Natural killer cell (primary cell): ENCODE results near the gene MRFAP1. TPM values are rescaled to one million over a fixed set of nuclear protein-coding genes. Genes with fewer than 3 reads are reported as not detected.
A peak's percentile ranks its signal among the peaks of the same experiment; 100 is the strongest.

Source experiments
- ATAC-seq, 3 donors: fragments of 150-1000 bp in 2 of 3; fragments of 200-7000 bp in 1 of 3; cut with Tn5 transposase; 1 replicate in 1 of 3; 2 replicates in 2 of 3; pipeline ENCODE4 v1.10.0; 2021; ENCODE audit warnings: mild to moderate bottlenecking in 2 of 3, moderate library complexity in 2 of 3
- DNase-seq, 2 donors: peaks; one replicate each; pipeline versions ENCODE4 v3.0.0 to v3.0.0-alpha.2; 2013 to 2021; ENCODE audit warnings: mixed read lengths in 1 of 2
- H3K27ac ChIP-seq: one replicate; pipeline ENCODE4 v1.5.1; 2013; ENCODE audit warnings: mild to moderate bottlenecking, low read length
- H3K27me3 ChIP-seq: one replicate; pipeline ENCODE4 v1.6.1; 2013; ENCODE audit warnings: low read length; ENCODE audit not compliant: control insufficient read depth, insufficient read depth
- H3K36me3 ChIP-seq: one replicate; pipeline ENCODE4 v1.6.1; 2013; ENCODE audit warnings: low read length; ENCODE audit not compliant: control insufficient read depth, insufficient read depth
- H3K4me1 ChIP-seq: one replicate; pipeline ENCODE4 v1.6.1; 2013; ENCODE audit warnings: low read length; ENCODE audit not compliant: control insufficient read depth, insufficient read depth
- H3K4me3 ChIP-seq: one replicate; pipeline ENCODE4 v1.5.1; 2013; ENCODE audit warnings: low read length
- H3K9me3 ChIP-seq: one replicate; pipeline ENCODE4 v1.6.1; 2013; ENCODE audit warnings: low read length; ENCODE audit not compliant: control insufficient read depth, insufficient read depth
- H3K27ac Mint-ChIP-seq, 2 donors: one replicate each; pipeline ENCODE4 v1.8.0; 2022; ENCODE audit warnings: mild to moderate bottlenecking in 2 of 2, mixed read lengths in 2 of 2, moderate library complexity in 1 of 2
- H3K27me3 Mint-ChIP-seq, 2 donors: one replicate each; pipeline ENCODE4 v1.8.0; 2022; ENCODE audit warnings: low read depth in 2 of 2, mixed read lengths in 2 of 2
- H3K36me3 Mint-ChIP-seq: one replicate; pipeline ENCODE4 v1.8.0; 2022; ENCODE audit warnings: mixed read lengths
- H3K4me1 Mint-ChIP-seq, 2 donors: one replicate each; pipeline ENCODE4 v1.8.0; 2022; ENCODE audit warnings: mixed read lengths in 2 of 2
- H3K4me3 Mint-ChIP-seq: one replicate; pipeline ENCODE4 v1.8.0; 2022; ENCODE audit warnings: mild to moderate bottlenecking, moderate library complexity, mixed read lengths
- H3K9me3 Mint-ChIP-seq, 2 donors: one replicate each; pipeline ENCODE4 v1.8.0; 2022; ENCODE audit warnings: mixed read lengths in 2 of 2
- WGBS: methylation state at CpG from one replicate; pipeline ENCODE4 v1.1.7; 2013; ENCODE audit warnings: missing lambda C conversion rate; ENCODE audit not compliant: insufficient coverage; 5-methylcytosine and 5-hydroxymethylcytosine counted together
- intact Hi-C: fragments of 100-400 bp; cut with micrococcal nuclease; formaldehyde crosslinking; loops from one replicate; pipeline ENCODE4 v1.14.2; 2022
- total RNA-seq, 4 donors: library from RNA; stranded (reverse); fragments of 120-200 nt in 1 of 4; gene quantifications; one replicate each; pipeline versions ENCODE4 v1.2.3 to v1.2.4, GENCODE V29; 2013 to 2022
- TF ChIP-seq, protein P1 (sequence below): fragments of 200-600 bp; IDR thresholded peaks from one replicate; pipeline ENCODE4 v1.8.0; 2022; ENCODE audit warnings: antibody characterized with exemption

Gene MRFAP1
- total RNA-seq, 3 donors from 2014 or later (not counting 1 experiment from before 2014, with no cell fraction given) = 105 to 146 (median 146) TPM

DNA sequence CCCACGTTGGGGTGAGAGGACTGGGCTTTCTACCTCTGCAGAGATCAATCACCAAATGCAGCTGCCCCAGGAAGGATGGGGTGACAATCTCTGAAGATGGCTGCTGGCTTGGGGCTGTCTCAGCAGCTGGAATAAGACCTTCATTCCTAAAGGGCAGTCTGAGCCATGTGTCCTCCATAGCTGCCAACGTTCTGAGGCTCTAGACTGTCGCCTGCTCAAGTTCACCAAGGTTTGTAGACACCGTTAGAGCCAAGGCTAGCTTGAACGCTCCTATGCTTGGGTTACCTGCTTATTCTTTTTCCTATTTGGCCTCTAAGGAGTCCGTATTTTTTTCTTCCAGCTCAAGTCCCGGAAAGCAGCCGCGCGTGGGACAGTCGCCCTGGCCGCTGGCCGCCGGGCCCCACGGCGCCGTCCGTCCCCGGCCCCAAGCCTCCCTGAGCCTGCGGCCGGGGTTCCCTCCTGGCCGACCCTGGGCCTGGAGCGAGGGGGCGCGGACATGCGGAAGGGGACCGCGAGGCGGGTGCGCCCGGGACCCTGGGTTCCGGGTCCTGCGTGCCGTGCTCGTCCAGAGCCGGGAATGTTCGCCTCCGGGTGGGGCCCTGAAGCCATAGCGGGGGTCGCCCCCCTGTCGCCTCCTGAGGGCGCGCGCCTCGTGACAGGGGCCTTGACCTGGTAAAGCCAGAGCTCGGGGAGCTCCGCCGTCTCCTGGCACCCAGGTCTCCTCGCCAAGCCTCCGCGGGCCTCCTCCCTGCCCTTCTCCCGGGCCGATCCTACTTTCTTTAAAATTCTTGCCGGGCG is 23.3 kb downstream of the MRFAP1 start:
- Histone ChIP-seq H3K27ac (no peak overlapping the region), H3K9me3 (no peaks in the 10 kb centered on the region), H3K4me3 (no peak overlapping the region), H3K36me3 (no peaks in the 10 kb centered on the region), H3K4me1 (peaks cover 18% of the 10 kb centered on the region), H3K27me3 (peaks cover 21% of the 10 kb centered on the region)
- Mint-ChIP-seq H3K9me3 (no peaks in the 10 kb centered on the region), H3K4me1 (peaks cover 0 to 1% of the 10 kb centered on the region in 2 donors), H3K36me3 (no peaks in the 10 kb centered on the region), H3K27ac (no peak overlapping the region), H3K27me3 (peaks cover 22 to 25% of the 10 kb centered on the region in 2 donors), H3K4me3 (no peak overlapping the region)
- WGBS = 25% methylated on average over 55 of the region's 55 CpGs
- DNase-seq = no peak
- intact Hi-C loops = no loop called here
- peak in 1 of 3 donors; percentile 17 for ATAC-seq
- TF ChIP-seq, protein P1, sequence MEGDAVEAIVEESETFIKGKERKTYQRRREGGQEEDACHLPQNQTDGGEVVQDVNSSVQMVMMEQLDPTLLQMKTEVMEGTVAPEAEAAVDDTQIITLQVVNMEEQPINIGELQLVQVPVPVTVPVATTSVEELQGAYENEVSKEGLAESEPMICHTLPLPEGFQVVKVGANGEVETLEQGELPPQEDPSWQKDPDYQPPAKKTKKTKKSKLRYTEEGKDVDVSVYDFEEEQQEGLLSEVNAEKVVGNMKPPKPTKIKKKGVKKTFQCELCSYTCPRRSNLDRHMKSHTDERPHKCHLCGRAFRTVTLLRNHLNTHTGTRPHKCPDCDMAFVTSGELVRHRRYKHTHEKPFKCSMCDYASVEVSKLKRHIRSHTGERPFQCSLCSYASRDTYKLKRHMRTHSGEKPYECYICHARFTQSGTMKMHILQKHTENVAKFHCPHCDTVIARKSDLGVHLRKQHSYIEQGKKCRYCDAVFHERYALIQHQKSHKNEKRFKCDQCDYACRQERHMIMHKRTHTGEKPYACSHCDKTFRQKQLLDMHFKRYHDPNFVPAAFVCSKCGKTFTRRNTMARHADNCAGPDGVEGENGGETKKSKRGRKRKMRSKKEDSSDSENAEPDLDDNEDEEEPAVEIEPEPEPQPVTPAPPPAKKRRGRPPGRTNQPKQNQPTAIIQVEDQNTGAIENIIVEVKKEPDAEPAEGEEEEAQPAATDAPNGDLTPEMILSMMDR = no peak

DNA sequence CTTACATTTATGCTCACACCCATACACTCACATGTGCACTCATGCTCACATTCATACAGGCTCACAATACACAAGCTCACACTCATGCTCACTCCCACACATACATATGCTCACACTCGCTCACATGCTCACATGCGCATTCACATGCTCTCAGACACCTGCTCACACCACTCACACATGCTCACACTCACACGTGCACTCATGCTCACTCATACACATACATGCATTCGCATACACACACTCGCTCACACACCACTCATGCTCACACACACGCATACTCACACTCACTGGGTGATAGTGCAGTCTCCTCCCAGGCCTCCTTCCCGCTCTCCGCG is 24.8 kb downstream of the MRFAP1 start:
- no peak overlapping the region for H3K4me3 ChIP-seq
- Mint-ChIP-seq H3K27ac (no peak overlapping the region), H3K9me3 (no peaks in the 10 kb centered on the region), H3K4me3 (no peak overlapping the region), H3K27me3 (peaks cover 16 to 22% of the 10 kb centered on the region in 2 donors), H3K4me1 (no peaks in the 10 kb centered on the region), H3K36me3 (no peaks in the 10 kb centered on the region)
- WGBS = 98% methylated on average over 9 of the region's 9 CpGs
- intact Hi-C loops = no loop called here
- no peaks in the 10 kb centered on the region for H3K9me3 ChIP-seq
- no peak overlapping the region for H3K27ac ChIP-seq
- H3K27me3 ChIP-seq = peaks cover 18% of the 10 kb centered on the region
- peak in 1 of 3 donors; percentile 39 for ATAC-seq
- peaks cover 11% of the 10 kb centered on the region for H3K4me1 ChIP-seq
- TF ChIP-seq, protein P1 = no peak
- no peaks in the 10 kb centered on the region for H3K36me3 ChIP-seq
- DNase-seq = no peak

DNA sequence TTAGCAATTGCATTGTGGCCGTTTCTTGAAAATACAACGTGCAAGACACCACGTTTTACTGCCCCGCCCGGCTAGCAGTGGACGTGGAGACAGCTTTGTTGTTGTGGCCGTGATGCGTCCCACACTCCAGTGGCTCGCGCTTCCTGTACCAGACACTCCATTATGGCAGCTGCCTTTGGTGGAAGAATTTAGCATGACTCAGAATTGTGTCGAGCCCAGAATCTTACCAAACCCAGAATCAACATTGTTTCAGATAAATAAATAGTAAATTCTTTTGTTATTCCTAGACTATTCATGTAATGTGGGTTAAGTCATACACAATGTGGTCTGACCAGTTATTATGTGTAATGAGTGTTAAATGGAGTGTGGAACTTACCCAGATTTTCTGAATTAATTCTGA is 27.9 kb downstream of the MRFAP1 start:
- ATAC-seq (no peak), DNase-seq (no peak)
- Histone ChIP-seq H3K4me1 (peaks cover 17% of the 10 kb centered on the region), H3K27me3 (peaks cover 13% of the 10 kb centered on the region), H3K27ac (no peak overlapping the region), H3K36me3 (no peaks in the 10 kb centered on the region), H3K4me3 (no peak overlapping the region), H3K9me3 (no peaks in the 10 kb centered on the region)
- TF ChIP-seq, protein P1 = no peak
- Mint-ChIP-seq H3K4me3 (no peak overlapping the region), H3K27me3 (peaks cover under 1 to 6% of the 10 kb centered on the region in 2 donors), H3K27ac (no peak overlapping the region), H3K36me3 (no peaks in the 10 kb centered on the region), H3K9me3 (no peaks in the 10 kb centered on the region), H3K4me1 (peaks cover 4 to 6% of the 10 kb centered on the region in 2 donors)
- 87% methylated on average over 10 of the region's 11 CpGs for WGBS
- intact Hi-C loops = no loop called here
